ENCODE measurements around the gene PDE8B. TPM values are rescaled to one million over a fixed set of nuclear protein-coding genes. Genes with fewer than 3 reads are reported as not detected.

Gene PDE8B
- total and polyA plus RNA-seq, 12 donors: 0.27 to 5.6 (median 1.4) TPM

DNA sequence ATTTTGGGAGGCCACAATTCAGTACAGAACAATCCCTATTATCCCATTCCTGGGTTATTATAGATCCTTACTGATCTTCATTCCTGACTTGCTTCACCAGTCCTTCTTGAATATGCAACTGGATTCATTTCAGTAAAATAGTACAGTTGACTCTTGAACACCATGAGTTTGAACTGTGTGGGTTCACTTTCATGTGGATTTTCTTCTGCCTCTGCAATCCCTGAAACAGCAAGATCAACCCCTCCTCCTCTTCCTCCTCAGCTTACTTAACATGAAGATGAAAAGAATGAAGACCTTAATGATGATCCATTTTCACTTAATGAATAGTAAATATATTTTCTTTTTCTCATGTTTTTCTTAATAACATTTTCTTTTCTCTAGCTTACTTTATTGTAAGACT is 8.3 kb upstream of the PDE8B start:
- Histone ChIP-seq H3K9me3 (peaks cover 0 to 15% (median 7%) of the 10 kb centered on the region in 11 donors), H3K27ac (no peak overlapping the region), H3K4me3 (no peak overlapping the region), H3K4me1 (peaks cover 0 to 10% (median 0%) of the 10 kb centered on the region in 9 donors), H3K36me3 (no peaks in the 10 kb centered on the region), H3K27me3 (peaks cover 0 to 5% (median 0%) of the 10 kb centered on the region in 7 donors)
- DNase-seq (no peak), ATAC-seq (no peak)
- TF ChIP-seq CTCF (IDR thresholded peaks at IDR 0.05): no peak
- intact Hi-C loops (cut with DNase I): no loop called here

DNA sequence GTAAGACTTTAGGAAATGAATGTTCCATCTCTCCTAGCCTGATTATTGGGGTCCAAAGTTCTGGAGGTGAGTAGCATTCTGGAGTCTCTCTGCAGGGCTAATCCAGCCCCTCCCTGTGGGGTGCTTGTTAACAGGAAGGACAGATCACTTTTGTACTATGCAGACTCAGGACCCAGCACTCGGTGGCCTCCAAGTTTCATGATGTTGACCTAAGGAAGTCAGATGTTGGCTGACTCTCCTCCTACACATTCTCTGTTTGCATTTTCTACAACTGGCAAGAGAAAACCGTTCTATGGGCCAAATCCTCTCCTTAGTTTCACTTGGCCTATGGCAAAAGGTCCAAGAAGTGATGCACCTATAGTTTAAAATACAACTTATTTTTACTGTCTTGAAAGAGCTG is 5.5 kb upstream of the PDE8B start:
- TF ChIP-seq CTCF (IDR thresholded peaks at IDR 0.05): no peak
- no peak for DNase-seq
- WGBS, 2 donors: 51 to 54% methylated on average over 2 of the region's 2 CpGs
- Histone ChIP-seq H3K4me3 (no peak overlapping the region), H3K27me3 (peaks cover 0 to 17% (median 4%) of the 10 kb centered on the region in 7 donors), H3K9me3 (no peaks in the 10 kb centered on the region), H3K4me1 (peaks cover 0 to 10% (median 0%) of the 10 kb centered on the region in 9 donors), H3K36me3 (no peaks in the 10 kb centered on the region), H3K27ac (no peak overlapping the region)
- no peak for ATAC-seq
- intact Hi-C loops (cut with DNase I): no loop called here

GRCh38 chr5:77208507-77209163 is 1.8 kb upstream of the PDE8B start:
- DNase-seq (peak in 1 of 2 donors; percentile 19), ATAC-seq (peak in 1 of 8 donors; percentile 30)
- Histone ChIP-seq H3K4me3 (no peak overlapping the region), H3K9me3 (no peaks in the 10 kb centered on the region), H3K27ac (no peak overlapping the region), H3K36me3 (no peaks in the 10 kb centered on the region), H3K27me3 (peaks cover 0 to 52% (median 32%) of the 10 kb centered on the region in 7 donors), H3K4me1 (peaks cover 0 to 14% (median 9%) of the 10 kb centered on the region in 9 donors)
- 85 to 88% methylated on average over 1 of the region's 1 CpG for WGBS, 2 donors
- no peak for TF ChIP-seq CTCF (IDR thresholded peaks at IDR 0.05)
- intact Hi-C loops (cut with DNase I): no loop called here

DNA sequence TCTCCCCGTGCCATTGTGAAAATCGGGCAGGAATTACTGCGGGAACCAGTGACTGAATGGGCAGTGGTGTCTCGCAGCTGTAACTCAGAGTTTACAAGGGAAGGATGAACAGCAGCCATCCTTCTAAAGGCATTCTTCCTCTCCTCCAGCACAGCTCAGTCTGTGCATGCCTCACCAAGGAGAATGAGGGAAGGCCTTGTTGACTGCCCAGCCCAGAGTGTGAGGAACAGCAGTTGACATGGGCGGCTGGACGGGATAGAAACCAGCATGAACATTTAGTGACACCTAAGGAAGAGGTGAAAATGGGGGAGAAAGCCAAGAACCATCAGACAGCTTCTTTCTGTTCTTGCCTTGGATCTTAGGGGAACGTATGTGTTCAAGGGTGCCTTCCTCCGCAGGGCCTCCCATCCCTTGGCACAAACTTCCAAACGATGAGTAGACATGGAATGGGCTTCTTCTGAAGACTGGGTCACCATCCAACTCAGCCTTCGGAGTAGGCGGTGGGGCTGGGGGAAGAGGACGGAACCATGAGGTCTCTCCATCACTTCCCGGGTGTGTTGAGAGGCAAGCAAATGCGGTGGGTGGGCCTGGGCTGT is 887 bp upstream of the PDE8B start:
- peaks cover 0 to 62% (median 42%) of the 10 kb centered on the region in 7 donors for H3K27me3 ChIP-seq
- no peak overlapping the region for H3K27ac ChIP-seq
- peak overlapping the region in 6 of 10 donors; percentile 50 to 60 (median 55) for H3K4me3 ChIP-seq
- ATAC-seq: peak in 2 of 8 donors; percentile 7 to 22
- no peaks in the 10 kb centered on the region for H3K36me3 ChIP-seq
- peaks cover 0 to 14% (median 9%) of the 10 kb centered on the region in 9 donors for H3K4me1 ChIP-seq
- intact Hi-C loops (cut with DNase I): no loop called here
- no peak for TF ChIP-seq CTCF (IDR thresholded peaks at IDR 0.05)
- 78% methylated on average over 14 of the region's 14 CpGs for WGBS, 2 donors
- DNase-seq: no peak
- no peaks in the 10 kb centered on the region for H3K9me3 ChIP-seq

All from heart right ventricle (tissue), 16 donors.